NCI-H2029 treated with DMSO at 0.1 percent for 48 hours (cell line): ENCODE data around the gene KLK12.
"Not testable (repeated sequence)": the region's sequence is repeated elsewhere in the genome, so short reads cannot be mapped to it uniquely, and the experiment has no call there.

ENCODE experiments used
- DNase-seq: peaks from one replicate; lab custom pipeline; 2025; lab: John Stamatoyannopoulos, UW

KLK12 gene

DNA sequence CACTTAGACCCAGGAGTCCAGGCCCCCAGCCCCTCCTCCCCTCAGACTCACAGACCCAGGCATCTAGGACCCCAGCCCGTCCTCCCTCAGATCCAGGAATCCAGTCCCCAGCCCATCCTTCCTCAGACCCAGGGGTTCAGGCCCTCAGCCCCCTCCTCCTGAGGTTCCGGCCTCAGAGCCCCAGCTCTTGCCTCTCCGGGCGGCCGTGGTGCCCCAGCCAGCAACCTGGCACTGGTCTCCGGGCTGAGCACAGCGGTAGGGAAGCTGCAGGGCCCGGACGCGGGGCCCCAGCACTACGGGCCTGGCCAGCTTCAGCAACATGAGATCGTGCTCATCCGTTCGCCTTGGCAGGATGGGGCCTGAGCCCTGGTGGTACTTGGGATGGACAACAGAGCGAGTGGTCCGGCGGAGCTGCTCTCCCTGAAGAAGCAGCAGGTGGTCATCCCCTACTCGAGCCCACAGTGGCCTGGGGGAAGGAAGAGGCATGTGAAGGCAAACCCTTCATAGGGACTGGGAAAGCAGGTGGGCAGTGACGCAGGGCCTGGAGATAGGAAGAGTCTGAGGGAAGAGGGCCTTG, 19.0 kb downstream of the KLK12 start:
- DNase-seq, result no peak

DNA sequence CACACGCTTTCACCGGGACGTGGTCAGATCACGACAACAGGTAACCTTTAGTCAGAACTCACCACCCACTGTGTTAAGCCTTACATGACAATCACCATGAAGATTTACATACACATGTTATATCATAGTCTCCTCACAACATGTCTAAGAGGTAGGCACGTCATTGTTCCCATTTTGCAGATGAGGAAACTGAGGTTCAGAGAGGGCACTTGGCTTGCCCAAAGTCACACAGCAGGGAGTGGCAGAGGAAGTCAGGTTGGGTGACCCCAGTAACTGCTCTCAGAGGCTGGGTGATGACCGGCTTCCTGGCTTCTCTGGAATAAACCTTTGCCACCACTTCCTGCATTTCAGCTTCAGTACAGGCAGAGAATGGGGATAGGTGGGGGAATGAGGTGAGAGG, 20.6 kb downstream of the KLK12 start:
- DNase-seq, result no peak

DNA sequence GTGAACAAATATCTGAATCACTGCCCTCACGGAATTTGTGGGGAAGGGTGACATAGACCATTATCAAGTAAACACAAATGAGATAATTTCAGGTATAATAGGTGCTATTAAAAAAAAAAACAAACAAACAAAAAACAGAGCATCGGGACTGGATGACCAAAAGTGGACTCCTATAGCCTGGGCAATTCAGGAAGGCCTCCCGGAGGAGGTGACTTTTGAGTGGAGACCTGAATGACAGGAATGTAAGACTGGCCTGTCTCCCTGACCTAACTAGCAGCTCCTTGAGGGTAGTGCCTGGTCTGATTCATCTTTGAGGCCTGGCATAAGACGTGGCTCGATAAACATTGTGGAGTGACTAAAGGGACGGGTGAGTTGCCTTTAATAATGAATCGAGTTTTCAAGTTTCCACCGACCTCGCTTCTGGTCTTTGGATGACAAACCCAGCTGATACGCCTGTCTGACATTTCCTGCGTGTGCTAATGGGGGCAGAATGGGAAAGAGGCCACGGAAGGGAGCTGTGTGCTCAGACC, 22.1 kb downstream of the KLK12 start:
- no peak for DNase-seq

DNA sequence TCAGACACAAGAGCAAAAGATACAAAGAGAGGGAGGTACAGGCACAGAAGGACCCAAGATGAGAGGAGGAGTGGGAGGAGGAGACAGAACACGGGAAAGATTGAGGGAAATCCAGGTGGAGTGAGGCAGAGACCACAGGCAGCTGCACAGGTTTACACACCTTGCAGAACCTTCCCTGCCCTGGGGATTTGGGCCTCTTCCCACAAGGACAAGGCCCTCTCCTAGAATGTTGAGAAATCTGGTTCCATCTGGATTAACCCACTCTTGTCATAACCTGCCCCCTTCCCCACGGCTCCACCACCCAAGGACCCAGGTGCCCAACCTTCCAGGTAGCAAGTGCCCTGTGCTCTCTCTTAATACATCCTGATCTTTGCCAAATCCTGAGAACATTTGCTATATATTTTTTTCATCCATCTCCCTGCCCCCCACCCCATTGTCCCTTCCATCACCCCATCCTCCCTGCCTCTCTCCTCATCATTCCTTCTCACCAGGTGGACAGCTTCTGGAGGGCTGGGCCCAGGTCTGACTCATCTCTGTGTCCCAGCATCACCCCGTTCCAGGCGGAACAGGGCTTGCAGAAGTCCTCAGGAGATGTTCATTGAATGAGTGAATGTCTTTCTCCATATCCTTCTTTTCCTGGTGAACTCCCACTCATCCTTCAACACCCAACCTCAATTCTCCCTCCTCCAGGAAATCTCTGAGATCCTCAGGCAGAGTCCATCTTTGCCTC, 24.6 kb downstream of the KLK12 start:
- DNase-seq, result no peak

DNA sequence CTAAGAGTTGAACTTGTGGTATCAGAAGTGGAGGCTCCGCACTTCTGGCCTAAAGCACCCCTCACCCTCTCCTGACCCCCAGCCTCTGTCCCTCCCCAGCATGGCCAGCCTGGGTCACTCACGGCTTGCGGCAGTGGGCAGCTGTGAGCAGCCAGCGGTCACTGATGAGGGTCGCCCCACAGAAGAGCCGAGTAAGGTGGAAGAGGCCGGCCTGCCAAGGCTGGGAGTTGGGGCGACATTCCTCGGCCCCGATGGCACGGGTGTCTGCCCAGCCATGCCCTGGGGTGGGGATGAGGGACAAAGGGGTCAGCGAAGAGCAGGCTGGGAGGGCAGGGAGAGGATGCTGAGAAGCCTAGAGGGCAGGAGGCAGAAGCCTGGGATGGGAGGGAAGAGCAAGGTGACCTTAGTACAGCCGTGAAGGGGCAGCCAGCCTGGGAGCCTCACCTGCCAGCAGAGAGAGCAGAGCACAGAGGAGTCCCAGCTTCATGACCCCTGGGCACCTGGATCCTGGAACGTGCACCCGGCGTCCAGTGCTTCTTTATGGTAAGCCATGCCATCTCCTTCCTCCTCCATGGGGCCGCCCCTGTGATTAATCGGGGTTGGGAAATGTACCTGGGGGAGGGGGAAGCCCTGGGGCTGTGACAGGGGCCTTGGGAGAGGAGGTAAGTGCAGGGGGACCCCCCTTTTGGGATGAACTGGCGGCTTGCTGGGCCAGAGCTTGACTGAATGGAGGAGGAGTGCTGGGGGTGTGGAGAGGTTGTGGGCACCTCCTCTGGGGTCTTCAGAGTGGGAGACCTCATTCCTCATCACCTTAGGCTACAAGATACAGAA, 25.5 kb downstream of the KLK12 start:
- no peak for DNase-seq

DNA sequence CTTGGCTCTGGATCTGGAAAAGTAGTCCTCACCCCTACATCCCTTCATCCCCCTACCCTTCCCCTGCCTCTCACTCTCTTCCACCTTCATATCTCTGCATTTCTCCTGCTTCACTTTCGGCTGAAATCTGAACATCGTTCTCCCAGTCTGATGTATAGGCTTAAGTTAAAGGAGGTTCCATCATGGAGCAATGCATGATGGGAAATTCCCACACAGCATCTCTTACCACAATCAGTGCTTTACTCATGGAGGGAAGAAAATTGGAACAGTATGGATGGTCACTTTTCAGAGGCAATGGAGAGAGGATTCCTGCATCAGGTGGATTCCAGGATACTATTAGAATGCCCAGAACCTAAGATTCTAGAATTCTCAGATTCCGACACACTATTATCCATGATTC, 27.3 kb downstream of the KLK12 start:
- no peak for DNase-seq

DNA sequence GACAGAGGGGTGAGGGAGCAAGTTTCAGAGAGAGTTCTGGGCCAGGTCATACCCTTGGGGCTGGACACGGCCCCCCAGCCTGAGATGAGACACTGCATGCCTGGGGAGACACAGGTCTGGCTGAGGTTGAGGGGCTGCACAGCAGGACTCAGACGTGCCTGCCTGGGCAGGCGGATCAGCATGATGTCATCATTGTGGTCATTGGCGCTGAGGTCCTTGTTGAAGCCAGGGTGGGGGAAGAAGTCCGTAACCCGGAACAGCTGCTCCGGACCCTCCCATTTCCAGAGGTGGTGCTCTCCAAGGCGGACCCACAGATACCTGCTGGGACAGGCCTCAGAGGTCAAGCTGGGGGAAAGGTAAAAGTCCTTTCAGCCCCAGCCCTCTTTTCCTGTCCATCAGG, 28.4 kb downstream of the KLK12 start:
- DNase-seq, result no peak

DNA sequence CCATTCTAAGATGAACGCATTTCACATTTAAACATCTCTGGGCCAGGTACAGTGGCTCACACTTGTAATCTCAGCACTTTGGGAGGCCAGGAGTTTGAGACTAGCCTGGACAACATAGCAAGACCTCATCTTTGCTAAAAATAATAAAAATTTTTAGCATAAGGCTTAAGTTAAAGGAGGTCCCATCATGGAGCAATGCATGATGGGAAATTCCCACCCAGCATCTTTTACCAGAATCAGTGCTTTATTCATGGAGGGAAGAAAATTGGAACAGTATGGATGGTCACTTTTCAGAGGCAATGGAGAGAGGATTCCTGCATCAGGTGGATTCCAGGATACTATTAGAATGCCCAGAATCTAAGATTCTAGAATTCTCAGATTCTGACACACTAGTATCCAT, 29.6 kb downstream of the KLK12 start:
- DNase-seq, result no peak

DNA sequence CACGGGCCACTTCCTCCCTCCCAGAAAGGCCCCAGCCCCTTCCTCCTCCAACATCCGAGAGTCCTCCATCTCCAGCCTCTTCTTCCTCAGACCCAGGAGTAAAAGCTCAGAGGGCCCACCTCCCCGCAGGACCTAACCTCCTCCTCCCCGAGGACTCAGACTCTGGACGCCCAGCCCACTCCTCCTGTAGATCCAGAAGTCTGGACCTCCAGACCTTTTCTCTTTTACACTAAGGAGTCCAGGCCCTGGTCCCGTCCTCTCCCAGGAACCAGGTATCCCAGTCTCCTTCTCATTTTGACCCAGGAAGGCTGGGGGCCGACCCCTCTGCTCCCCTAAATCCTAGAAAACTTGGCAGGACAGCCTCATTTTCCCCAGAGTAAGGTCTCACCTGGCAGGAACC, 31.5 kb downstream of the KLK12 start:
- DNase-seq, result no peak

DNA sequence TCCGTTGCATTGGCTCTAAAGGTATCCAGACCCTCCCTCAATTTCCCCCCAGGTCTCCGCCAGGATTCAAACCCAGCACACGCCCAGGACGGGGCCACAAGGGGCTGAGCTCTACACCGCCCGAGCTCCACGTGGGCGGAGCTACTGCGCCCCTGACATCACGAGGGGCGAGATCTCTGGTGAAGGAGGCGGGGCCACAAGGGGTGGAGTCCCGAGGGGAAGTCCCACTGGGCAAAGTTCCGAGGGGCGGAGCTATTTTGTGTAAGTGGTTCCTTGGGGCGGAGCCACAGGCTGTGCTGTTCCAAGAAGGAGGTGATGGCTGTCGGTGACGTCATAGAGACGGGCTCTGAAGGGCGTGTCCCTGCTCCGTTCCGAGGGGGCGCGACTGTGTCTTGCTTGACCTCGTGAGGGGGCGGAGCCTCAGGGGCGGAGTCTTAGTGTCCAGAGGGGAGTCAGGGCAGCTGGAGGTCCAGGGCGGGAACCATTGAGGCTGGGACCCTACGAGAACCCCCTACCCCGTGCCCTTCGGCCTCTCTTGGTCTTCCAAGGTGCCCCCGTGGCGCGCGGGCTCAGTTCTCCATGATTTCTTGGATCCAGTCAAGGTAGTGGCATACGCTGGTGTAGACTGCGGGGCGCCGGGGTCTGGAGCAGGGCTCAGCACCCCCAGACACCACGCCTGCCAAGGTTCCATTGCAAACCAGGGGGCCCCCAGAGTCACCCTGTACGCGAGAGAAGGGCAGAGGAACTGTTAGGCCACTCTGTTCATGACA, 32.1 kb downstream of the KLK12 start:
- no peak for DNase-seq

DNA sequence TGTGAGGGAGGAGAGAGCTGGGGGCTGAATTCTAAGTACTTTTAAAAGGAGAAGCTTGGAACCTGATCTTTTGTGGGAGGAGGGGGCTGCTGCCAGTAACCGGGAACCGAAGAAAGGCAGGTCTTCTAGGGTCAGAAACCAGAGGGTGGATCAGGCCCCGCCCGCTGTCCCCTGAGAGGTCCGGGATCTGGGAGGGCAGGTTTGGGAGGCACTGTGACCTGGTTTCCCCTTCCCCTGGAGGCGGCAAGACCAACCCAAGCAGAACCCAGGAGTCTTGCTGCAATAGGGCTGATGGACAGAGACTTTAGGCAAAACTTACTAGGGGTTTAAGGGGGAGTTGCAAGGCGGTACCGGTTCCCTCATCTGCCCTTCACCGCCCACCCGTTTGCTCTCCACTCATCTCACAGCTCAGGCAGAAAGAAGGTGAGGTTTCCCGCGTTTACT, 32.7 kb downstream of the KLK12 start:
- DNase-seq, result no peak

DNA sequence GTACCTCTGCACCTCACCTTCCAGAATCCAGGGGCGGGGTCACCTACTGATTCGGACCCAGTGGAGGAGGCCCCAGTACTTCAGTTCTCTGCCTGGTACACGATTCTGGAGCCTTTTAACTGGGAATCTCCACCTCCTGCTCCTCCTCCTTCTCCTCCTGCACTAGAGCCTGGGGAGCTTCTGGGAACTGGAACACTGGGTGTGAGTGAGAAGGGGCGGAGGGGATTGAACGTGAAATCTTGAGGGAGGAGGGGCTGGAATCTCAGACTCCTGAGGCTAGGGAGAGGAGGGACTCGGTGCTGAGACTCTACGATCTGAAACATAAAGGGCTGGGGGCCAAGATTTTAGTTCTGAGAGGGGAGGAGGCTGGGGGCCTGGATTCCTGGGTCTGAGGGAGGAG, 33.3 kb downstream of the KLK12 start, which contains the start of gene KLK8:
Gene KLK8, minus strand, starts transcription at position 90 of the 400 bp plus-strand sequence. CDS start 437 bp downstream, outside the sequence.
- DNase-seq, result no peak

DNA sequence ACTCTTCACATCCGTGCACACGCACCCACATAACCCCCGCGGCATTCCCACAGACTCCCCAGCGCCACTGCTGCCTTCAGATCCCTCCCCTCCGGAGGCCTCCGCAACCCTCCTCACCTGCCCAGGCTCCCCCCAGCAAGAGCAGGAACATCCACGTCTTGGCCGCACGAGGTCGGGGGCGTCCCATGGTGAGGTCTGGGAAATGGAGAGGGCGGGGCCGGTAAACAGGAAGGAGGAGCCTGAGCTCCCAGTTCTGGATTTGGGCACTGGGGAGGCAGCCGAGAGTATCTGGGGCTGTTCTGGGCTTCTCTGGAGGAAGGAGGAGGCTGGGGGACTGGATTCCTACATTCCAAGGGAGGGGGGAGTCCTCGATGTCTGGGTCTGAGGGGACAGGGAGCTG, 33.8 kb downstream of the KLK12 start:
- DNase-seq, result no peak

DNA sequence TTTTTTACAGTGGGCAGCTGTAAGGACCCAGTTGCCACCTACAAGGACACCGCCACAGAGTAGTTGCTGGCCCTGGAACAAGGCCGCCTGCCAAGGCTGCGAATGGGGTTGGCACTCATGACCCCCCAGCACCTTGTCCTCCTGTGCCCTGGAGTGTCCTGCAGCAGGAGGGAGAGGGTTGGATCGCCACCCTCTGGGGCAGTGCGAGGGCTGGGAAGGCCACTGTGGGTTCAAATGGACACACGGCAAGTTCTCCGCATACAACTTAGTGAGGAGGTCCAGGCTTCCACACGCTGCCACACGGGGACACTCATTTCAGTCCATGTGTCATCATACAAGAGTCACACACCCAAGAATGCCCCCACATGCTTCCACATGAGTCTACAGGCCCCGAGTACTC, 34.4 kb downstream of the KLK12 start:
- no peak for DNase-seq

DNA sequence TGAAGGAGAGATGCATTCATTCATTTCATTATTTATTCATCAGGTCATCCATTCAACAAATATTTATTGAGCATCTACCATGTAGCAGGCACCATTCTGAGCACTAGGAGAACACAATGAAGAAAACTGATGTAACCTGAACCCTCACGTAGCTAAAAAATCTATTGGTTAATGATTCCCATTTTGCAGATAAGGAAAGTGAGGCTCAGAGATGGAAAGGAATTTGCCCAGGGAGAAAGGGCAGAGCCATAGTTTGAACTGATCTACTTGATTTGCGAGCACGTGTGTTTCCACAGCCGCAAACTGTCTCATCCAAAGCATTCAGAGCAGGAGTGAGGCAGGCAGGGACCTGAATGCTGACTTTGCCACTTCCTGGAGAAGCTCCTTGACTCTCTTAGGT, 36.1 kb downstream of the KLK12 start:
- no peak for DNase-seq

DNA sequence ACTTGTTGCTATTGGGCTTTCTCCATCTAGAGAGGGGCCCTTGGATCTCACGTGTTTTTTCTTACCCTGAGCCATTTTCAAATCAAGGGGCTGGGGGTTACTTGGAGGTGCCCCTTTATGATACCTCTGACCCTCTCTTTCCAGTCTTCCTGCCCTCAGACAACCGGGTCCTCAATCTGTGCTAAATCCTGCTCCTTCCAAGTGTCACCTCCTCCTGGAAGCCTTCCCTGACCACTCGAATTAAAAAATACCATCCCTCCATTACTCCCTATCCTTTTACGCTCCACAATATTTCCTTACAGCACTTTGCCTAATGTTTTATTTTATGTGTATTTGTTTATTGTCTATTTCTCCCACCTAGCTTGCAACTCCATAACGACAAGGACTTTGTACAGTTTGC, 36.7 kb downstream of the KLK12 start:
- DNase-seq, result no peak

DNA sequence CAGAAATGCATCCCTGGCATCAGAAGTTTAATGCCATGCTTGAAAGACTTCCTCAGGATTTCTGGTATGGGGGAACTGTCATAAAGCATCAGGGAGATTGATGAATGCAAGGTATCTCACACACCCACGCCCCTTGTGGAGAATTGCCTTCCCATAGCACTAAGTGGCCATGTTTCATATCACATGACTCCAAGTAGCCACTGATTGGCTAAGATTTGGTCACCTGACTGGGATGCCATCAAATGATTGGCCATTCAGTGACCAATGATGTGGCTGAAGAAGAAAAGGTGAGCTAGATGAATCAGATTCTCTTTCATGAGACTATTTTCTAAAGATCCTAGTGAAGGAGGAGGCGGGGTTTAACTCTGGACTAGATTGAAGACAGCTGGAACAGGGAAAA, 40.7 kb downstream of the KLK12 start:
- no peak for DNase-seq

DNA sequence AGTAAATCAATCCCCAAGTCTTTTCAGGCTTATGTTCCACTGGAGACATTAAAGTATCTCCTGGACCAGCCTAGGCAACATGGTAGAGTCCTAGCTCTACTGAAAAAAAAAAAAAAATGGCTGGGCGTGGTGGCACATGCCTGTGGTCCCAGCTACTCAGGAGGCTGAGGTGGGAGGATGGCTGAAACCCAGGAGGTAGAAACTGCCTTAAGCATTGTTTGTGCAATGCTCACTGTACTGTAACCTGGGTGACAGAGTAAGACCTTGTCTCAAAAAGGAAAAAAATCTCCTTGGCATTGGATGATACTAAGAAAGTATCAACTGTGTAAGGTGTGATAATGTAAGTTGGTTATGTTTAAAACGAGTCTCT, 42.2 kb downstream of the KLK12 start:
- DNase-seq, result no peak

DNA sequence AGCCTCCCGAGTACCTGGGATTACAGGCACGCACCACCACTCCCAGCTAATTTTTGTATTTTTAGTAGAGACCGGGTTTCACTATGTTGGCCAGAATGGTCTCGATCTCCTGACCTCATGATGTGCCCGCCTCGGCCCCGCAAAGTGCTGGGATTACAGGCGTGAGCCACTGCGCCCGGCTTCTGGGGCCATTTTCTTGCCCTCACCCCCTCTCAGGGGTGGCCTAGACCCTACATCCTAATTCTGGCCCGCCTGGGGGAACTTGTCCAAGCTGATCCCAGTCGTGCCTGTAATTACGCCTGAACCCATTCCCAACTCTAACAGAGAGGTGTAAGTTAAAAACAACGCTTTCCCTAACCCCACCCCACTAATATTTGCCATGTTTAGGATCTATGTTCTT, 50.4 kb downstream of the KLK12 start:
- not testable (repeated sequence) for DNase-seq

DNA sequence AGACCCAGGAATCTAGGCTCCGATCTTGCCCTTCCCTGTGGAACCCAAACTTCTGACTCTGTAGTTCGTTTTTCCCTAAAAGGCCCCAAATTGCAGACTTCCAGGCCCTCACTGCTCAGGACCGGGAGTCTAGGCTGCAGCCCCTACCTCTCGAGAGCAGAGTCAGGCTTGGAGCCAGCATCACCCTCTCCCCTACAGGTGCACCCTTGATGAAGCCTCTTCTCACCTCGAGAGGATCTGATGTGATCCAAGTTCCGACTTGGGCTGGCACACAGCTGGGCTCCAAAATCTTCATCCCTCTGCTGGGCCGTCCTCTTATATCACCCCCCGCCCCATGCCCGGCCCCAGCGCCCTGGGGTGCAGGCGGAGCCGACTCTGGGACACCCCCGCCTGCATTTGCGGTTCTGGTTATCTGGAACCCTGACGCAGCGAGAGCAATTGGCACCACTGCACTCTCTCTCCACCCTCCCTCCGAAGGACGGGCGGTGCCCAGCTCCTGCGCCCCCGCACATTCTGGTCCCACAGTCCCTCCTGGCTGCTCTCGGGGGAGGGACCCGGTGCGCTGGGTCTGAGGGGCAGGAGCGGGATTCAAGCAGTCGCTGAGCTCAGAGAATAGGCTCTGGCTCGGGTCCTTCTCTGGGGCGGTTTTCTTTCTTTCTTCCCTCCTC, 51.0 kb downstream of the KLK12 start, which contains the start of gene KLK7:
Gene KLK7, minus strand, starts transcription at position 293 of the 668 bp plus-strand sequence. CDS start 1,518 bp downstream, outside the sequence.
- no peak for DNase-seq

DNA sequence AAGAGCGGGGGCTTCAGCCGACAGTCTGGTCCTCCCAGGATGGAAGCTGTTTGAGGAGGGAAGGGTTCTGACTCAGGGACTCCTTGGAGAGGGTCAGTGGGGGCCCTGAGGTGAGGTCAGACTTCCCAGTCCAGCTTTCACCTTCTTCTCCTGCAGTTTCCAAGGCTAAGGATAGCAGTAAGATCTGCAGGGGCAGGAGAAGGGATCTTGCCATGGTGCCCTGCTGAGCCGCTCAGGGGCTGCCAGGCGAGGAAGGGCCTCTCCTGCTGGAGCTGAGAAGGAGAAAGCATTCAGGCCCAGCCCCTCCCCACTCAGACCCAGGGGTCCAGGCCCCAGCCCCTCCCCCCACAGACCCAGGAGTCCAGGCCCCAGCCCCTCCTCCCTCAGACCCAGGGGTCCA, 52.6 kb downstream of the KLK12 start:
- no peak for DNase-seq
